ENCODE results near the gene SMIM10.
"Not testable (repeated sequence)": the region's sequence is repeated elsewhere in the genome, so short reads cannot be mapped to it uniquely, and the experiment has no call there.

SMIM10 gene

DNA sequence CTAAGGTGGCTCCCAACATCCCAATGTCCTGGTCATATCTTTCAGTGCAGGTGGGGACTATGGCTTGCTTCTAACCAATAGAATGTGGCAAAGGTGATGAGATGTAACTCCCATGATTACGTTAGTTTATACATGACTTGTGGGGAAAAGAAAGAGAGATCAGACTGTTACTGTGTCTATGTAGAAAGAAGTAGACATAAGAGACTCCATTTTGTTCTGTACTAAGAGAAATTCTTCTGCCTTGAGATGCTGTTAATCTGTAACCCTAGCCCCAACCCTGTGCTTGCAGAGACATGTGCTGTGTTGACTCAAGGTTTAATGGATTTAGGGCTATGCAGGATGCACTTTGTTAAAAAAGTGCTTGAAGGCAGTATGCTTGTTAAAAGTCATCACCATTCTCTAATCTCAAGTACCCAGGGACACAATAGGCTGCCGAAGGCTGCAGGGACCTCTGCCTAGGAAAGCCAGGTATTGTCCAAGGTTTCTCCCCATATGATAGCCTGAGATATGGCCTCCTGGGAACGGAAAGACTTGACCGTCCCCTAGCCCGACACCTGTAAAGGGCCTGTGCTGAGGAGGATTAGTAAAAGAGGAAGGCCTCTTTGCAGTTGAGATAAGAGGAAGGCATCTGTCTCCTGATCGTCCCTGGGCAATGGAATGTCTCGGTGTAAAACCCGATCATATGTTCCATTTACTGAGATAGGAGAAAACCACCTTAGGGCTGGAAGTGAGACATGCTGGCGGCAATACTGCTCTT lies 39.6 kb downstream of the SMIM10 start:
- not testable (repeated sequence) for H3K27ac ChIP-seq (ENCODE audit: low read depth, low read length); H3K4me3 ChIP-seq (ENCODE audit: low read length)
- DNase-seq, result peak; percentile 33

DNA sequence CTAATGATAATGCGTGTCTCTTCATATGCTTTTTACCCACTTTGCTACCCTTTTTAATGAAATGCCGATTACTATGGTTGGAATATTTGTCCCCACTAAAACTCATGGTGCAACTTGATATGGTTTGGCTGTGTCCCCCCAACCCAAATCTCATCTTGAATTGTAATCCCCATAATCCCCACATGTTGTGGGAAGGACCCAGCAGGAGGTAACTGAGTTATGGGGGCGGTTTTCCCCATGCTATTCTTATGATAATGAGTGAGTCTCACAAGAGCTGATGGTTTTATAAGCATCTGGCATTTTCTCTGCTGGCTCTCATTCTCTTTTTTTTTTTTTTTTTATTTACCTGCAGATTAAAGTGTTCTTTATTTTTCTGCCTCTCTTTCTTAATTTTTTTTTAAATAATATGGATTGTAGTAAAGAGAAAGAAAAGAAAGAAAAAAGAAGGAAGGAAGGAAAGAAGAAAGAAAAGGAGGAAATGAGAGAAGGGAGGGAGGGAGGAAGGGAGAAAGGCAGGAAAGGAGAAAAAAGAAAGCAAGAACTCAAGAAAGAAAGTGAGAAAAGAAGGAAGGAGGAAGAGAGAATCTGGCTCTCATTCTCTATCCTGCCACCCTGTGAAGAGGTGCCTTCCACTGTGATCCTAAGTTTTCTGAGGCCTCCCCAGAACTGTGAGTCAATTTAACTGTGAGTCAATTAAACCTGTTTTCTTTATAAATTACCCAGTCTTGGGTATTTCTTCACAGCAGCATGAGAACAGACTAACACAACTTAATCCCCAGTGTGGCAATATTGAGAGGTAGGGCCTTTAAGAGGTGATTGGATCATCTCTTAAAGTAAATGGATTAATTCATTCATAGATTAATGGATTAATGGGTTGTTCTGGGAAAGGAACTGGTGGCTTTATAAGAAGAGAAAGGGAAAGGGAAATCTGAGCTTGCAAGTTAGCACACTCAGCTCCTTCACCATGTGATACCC lies 50.6 kb downstream of the SMIM10 start:
- not testable (repeated sequence) for H3K4me1 ChIP-seq (ENCODE audit: control insufficient read depth, low read depth, low read length); H3K56ac ChIP-seq (ENCODE audit: low read length); H3K23ac ChIP-seq (ENCODE audit: low read length); H3K79me1 ChIP-seq (ENCODE audit: low read length); H4K5ac ChIP-seq (ENCODE audit: low read length); H3K4me2 ChIP-seq (ENCODE audit: low read length); H3K27ac ChIP-seq (ENCODE audit: low read depth, low read length); H2BK15ac ChIP-seq (replicated peaks; ENCODE audit: low read depth); H2BK120ac ChIP-seq (ENCODE audit: low read depth, low read length); H3K18ac ChIP-seq (ENCODE audit: low read length); H3K4ac ChIP-seq (ENCODE audit: low read depth, low read length); H3K36me3 ChIP-seq (ENCODE audit: control insufficient read depth, insufficient read depth, low read length); H2AK5ac ChIP-seq (ENCODE audit: low read length); H3K27me3 ChIP-seq (ENCODE audit: insufficient read depth, low read length, poor library complexity); H4K8ac ChIP-seq (ENCODE audit: low read depth, low read length); DNase-seq; H3K79me2 ChIP-seq (ENCODE audit: control insufficient read depth, insufficient read depth, low read length); H3K4me3 ChIP-seq (ENCODE audit: low read length); H3K9ac ChIP-seq (ENCODE audit: low read length); H2BK5ac ChIP-seq (ENCODE audit: low read length)
- WGBS (ENCODE audit: extremely low coverage, insufficient coverage, low lambda C conversion rate), result no CpG with 5 or more reads among the region's 3 CpGs

More for the DNA sequence above, 39.6 kb downstream of the SMIM10 start:
- not testable (repeated sequence) for H3K79me2 ChIP-seq (ENCODE audit: control insufficient read depth, insufficient read depth, low read length); H2AK5ac ChIP-seq (ENCODE audit: low read length); H3K79me1 ChIP-seq (ENCODE audit: low read length); H4K8ac ChIP-seq (ENCODE audit: low read depth, low read length); H3K56ac ChIP-seq (ENCODE audit: low read length); H4K5ac ChIP-seq (ENCODE audit: low read length); H3K36me3 ChIP-seq (ENCODE audit: control insufficient read depth, insufficient read depth, low read length); H3K9ac ChIP-seq (ENCODE audit: low read length); H3K23ac ChIP-seq (ENCODE audit: low read length); H2BK15ac ChIP-seq (replicated peaks; ENCODE audit: low read depth); H3K4me2 ChIP-seq (ENCODE audit: low read length); H3K18ac ChIP-seq (ENCODE audit: low read length); H3K4me1 ChIP-seq (ENCODE audit: control insufficient read depth, low read depth, low read length); H2BK5ac ChIP-seq (ENCODE audit: low read length); H3K27me3 ChIP-seq (ENCODE audit: insufficient read depth, low read length, poor library complexity); H2BK120ac ChIP-seq (ENCODE audit: low read depth, low read length); H3K4ac ChIP-seq (ENCODE audit: low read depth, low read length)
- no CpG with 5 or more reads among the region's 9 CpGs for WGBS (ENCODE audit: extremely low coverage, insufficient coverage, low lambda C conversion rate)

Measured in mesendoderm (in vitro differentiated cells).